MCF 10A (cell line): ENCODE measurements around the gene RAB1B. TPM values are rescaled to one million over a fixed set of nuclear protein-coding genes. Genes with fewer than 3 reads are reported as not detected.

Experiments
- BruUV-seq: library from RNA; stranded (reverse); fragments of 400-500 nt; replicated peaks from 2 replicates; lab custom pipeline; 2021; lab: Mats Ljungman, UMichigan
- CTCF ChIA-PET: fragments of 300-600 bp; sonication (Branson Sonifier 250); formaldehyde crosslinking; extraction: SDS; loops from one replicate; lab custom pipeline; 2021; ENCODE audit warnings: antibody characterized with exemption, inconsistent platforms; lab: Yijun Ruan, JAX
- POLR2A ChIA-PET: fragments of 300-600, 350-650 bp; sonication (Branson Sonifier 250); formaldehyde crosslinking; extraction: SDS; loops from one replicate; lab custom pipeline; 2020; ENCODE audit warnings: antibody characterized with exemption, inconsistent platforms; lab: Yijun Ruan, JAX
- DNase-seq: peaks from one replicate; pipeline ENCODE4 v3.0.0-alpha.2; 2018; ENCODE audit not compliant: unreplicated experiment
- H3K27ac Mint-ChIP-seq: one replicate; pipeline ENCODE4 v1.8.0; 2022; ENCODE audit warnings: mild to moderate bottlenecking, low read depth, mixed read lengths; ENCODE audit not compliant: unreplicated experiment
- H3K27me3 Mint-ChIP-seq: one replicate; pipeline ENCODE4 v1.8.0; 2022; ENCODE audit warnings: mixed read lengths; ENCODE audit not compliant: insufficient read depth, unreplicated experiment
- H3K36me3 Mint-ChIP-seq: one replicate; pipeline ENCODE4 v1.8.0; 2022; ENCODE audit warnings: mild to moderate bottlenecking, moderate library complexity, mixed read lengths; ENCODE audit not compliant: insufficient read depth, unreplicated experiment
- H3K4me1 Mint-ChIP-seq: one replicate; pipeline ENCODE4 v1.8.0; 2022; ENCODE audit warnings: mixed read lengths; ENCODE audit not compliant: insufficient read depth, unreplicated experiment
- H3K4me3 Mint-ChIP-seq: one replicate; pipeline ENCODE4 v1.8.0; 2022; ENCODE audit warnings: mild to moderate bottlenecking, moderate library complexity, mixed read lengths; ENCODE audit not compliant: unreplicated experiment
- H3K9me3 Mint-ChIP-seq: one replicate; pipeline ENCODE4 v1.8.0; 2022; ENCODE audit warnings: mixed read lengths; ENCODE audit not compliant: unreplicated experiment
- intact Hi-C: fragments of 100-400 bp; cut with micrococcal nuclease; formaldehyde crosslinking; loops from 2 replicates; pipeline ENCODE4 v1.14.1; 2022
- total RNA-seq: library from RNA; stranded (reverse); gene quantifications from 2 replicates; pipeline ENCODE4 v1.2.3, GENCODE V29; 2022
- TF ChIP-seq, protein P1 (sequence below): fragments of 200-600 bp; IDR thresholded peaks from one replicate; pipeline ENCODE4 v1.8.0; 2022; ENCODE audit warnings: antibody characterized with exemption, mild to moderate bottlenecking; ENCODE audit not compliant: unreplicated experiment

RAB1B gene
- total RNA-seq, 1 experiment from 2014 or later = 87.0 TPM

DNA sequence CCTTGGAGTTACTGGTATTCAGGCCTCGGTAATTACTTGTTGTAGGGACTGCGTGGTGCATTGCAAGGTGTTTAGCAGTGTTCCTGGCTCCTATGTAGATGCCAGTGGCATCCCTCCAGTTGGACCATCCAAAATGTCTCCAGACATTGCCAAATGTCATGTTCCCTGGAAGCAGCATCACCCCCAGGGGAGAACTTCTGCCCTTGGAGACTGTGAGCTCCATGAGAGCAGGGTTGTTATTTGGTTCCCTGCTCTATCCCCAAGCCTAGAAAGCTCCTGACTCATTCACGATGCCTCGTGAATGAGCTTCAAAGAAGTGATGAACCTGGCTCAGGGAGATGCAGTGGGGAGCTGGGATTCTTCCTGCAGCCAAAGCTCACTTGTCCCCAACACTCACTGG, 53.2 kb downstream of the RAB1B start:
- Mint-ChIP-seq H3K27ac (no peak overlapping the region), H3K9me3 (no peaks in the 10 kb centered on the region), H3K27me3 (no peaks in the 10 kb centered on the region), H3K4me3 (no peak overlapping the region), H3K4me1 (peaks cover 41% of the 10 kb centered on the region), H3K36me3 (no peaks in the 10 kb centered on the region)
- POLR2A ChIA-PET = interaction anchor here (0.7 to 1.1 kb wide), 2 partner anchors 14 to 64 kb away, joined by 3 to 4 read pairs; partner anchors contain the start of gene RIN1
- no TSS peak for BruUV-seq
- TF ChIP-seq, protein P1, sequence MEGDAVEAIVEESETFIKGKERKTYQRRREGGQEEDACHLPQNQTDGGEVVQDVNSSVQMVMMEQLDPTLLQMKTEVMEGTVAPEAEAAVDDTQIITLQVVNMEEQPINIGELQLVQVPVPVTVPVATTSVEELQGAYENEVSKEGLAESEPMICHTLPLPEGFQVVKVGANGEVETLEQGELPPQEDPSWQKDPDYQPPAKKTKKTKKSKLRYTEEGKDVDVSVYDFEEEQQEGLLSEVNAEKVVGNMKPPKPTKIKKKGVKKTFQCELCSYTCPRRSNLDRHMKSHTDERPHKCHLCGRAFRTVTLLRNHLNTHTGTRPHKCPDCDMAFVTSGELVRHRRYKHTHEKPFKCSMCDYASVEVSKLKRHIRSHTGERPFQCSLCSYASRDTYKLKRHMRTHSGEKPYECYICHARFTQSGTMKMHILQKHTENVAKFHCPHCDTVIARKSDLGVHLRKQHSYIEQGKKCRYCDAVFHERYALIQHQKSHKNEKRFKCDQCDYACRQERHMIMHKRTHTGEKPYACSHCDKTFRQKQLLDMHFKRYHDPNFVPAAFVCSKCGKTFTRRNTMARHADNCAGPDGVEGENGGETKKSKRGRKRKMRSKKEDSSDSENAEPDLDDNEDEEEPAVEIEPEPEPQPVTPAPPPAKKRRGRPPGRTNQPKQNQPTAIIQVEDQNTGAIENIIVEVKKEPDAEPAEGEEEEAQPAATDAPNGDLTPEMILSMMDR = no peak
- CTCF ChIA-PET = interaction anchor here (0.6 to 1.0 kb wide), 2 partner anchors 9 to 260 kb away, joined by 3 to 4 read pairs; no protein-coding TSS in a partner anchor
- DNase-seq = no peak
- intact Hi-C loops = no loop called here

DNA sequence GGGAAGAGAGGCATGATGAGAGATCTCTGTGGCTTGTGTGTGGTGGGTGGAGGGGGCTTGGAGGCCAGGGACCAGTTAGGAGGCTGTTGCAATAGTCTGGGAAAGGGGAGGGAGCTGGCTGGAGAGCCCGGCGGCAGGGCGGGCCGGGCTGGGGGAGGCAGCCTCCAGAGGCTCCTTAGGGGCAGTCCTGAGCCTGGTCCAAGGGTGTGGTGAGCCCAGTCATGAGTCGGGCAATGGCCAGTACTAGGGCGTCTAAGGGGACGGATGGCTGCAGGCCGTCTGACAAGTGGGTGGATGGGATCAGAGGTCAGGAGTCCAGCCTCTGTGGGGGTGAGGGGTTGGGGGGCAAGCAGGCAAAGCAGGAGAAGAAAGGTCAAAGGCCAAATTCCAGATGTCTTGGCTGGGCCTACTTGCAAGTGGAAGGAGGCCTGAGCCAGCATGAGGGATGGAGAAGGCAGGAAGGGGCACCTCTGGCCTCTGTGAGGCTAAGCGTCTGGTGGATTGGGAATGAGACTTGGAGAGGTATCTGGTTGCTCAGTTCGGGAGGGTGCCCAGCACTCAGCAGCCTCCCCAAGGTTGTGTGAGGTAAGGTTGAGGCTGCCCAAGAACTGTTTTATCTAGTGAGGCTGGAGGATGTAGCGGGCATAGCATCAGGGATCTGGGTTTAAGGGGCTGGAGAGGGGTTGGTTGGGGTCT, 54.4 kb downstream of the RAB1B start:
- Mint-ChIP-seq H3K27ac (no peak overlapping the region), H3K36me3 (no peaks in the 10 kb centered on the region), H3K27me3 (no peaks in the 10 kb centered on the region), H3K4me3 (no peak overlapping the region), H3K9me3 (no peaks in the 10 kb centered on the region), H3K4me1 (peaks cover 51% of the 10 kb centered on the region)
- no peak for DNase-seq
- no TSS peak for BruUV-seq
- ChIA-PET POLR2A (interaction anchor here (1.3 kb wide), 1 partner anchor 10 kb away, joined by 4 read pairs; no protein-coding TSS in a partner anchor), CTCF (interaction anchor here (0.6 kb wide), 1 partner anchor 65 kb away, joined by 3 read pairs; no protein-coding TSS in a partner anchor)
- intact Hi-C loops = no loop called here
- TF ChIP-seq, protein P1 = no peak

DNA sequence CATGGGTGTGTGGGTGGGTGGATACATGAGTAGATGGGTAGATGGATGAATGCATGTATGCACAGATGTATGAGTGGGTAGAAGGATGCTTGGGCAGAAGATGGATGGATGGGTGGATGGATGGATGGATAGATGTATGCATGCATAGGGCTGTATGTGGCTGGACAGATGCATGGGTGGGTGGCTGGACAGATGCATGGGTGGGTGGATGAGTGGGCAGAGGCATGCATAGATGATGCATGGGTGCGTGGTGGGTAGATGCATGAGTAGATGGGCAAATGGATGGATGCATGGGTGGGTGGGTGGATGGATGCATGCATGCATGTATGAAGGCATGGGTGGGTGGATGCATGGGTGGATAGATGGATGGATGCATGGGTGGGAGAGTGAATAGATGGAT, 55.2 kb downstream of the RAB1B start:
- H3K4me1 Mint-ChIP-seq = peaks cover 55% of the 10 kb centered on the region
- no peaks in the 10 kb centered on the region for H3K9me3 Mint-ChIP-seq
- intact Hi-C loops = no loop called here
- no peak overlapping the region for H3K4me3 Mint-ChIP-seq
- H3K27ac Mint-ChIP-seq = no peak overlapping the region
- TF ChIP-seq, protein P1 = no peak
- POLR2A ChIA-PET = interaction anchor here (0.8 kb wide), 2 partner anchors 11 to 41 kb away, joined by 3 read pairs; no protein-coding TSS in a partner anchor
- no peak for DNase-seq
- CTCF ChIA-PET = no interaction called here
- BruUV-seq = no TSS peak
- H3K36me3 Mint-ChIP-seq = no peaks in the 10 kb centered on the region
- H3K27me3 Mint-ChIP-seq = no peaks in the 10 kb centered on the region

DNA sequence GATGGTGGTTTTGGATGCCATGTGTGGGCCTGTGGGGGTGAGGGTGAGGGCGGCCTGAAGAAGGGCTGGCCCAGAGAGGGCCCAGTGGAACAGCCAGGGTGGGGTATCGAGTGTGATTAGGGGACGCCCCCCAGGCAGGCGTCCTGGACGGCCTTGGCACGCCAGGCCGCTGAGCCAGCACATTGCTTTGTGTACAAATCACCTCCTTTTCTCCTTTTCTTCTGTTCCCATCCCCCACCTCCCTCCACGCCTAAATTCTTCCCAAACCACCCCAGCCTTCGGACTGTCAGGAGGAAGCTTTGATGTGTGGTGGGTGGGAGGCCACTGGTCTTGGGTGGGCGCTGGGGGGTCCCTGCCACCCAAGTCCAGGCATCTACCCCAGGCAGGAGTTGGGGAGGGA, 56.2 kb downstream of the RAB1B start:
- Mint-ChIP-seq H3K27ac (no peak overlapping the region), H3K4me3 (no peak overlapping the region), H3K36me3 (no peaks in the 10 kb centered on the region), H3K27me3 (no peaks in the 10 kb centered on the region), H3K9me3 (no peaks in the 10 kb centered on the region), H3K4me1 (peaks cover 47% of the 10 kb centered on the region)
- intact Hi-C loops = no loop called here
- TF ChIP-seq, protein P1 = no peak
- ChIA-PET POLR2A (interaction anchor here (0.8 to 1.2 kb wide), 5 partner anchors 12 to 41 kb away, joined by 3 to 5 read pairs (median 3); partner anchors contain the start of gene BRMS1), CTCF (interaction anchor here (0.6 to 1.3 kb wide), 3 partner anchors 13 to 294 kb away, joined by 4 to 6 read pairs (median 5); no protein-coding TSS in a partner anchor)
- DNase-seq = no peak
- BruUV-seq = no TSS peak
